Smooth muscle cell (in vitro differentiated cells): ENCODE measurements around the gene CCT7. TPM values are rescaled to one million over a fixed set of nuclear protein-coding genes. Genes with fewer than 3 reads are reported as not detected.
A peak's percentile ranks its signal among the peaks of the same experiment; 100 is the strongest.
"Not testable (repeated sequence)": the region's sequence is repeated elsewhere in the genome, so short reads cannot be mapped to it uniquely, and the experiment has no call there.

ENCODE experiments used
- DNase-seq: peaks from one replicate; lab custom pipeline; 2025; ENCODE audit not compliant: unreplicated experiment; lab: John Stamatoyannopoulos, UW
- H2AFZ ChIP-seq: fragments of 200-600 bp; sonication (generic); 2 replicates; pipeline ENCODE4 v1.6.0; 2016; ENCODE audit warnings: antibody characterized with exemption, low read depth, mild to moderate bottlenecking
- H3F3A ChIP-seq: fragments of 200-600 bp; sonication (generic); 2 replicates; pipeline ENCODE4 v1.6.0; 2017; ENCODE audit warnings: antibody characterized with exemption, low read depth
- H3K27ac ChIP-seq: fragments of 200-600 bp; sonication (generic); 2 replicates; pipeline ENCODE4 v1.5.1; 2016; ENCODE audit warnings: low read depth, mild to moderate bottlenecking
- H3K27me3 ChIP-seq: fragments of 200-600 bp; sonication (generic); 2 replicates; pipeline ENCODE4 v1.6.1; 2016; ENCODE audit warnings: low read depth, mild to moderate bottlenecking
- H3K36me3 ChIP-seq: fragments of 200-600 bp; sonication (generic); 2 replicates; pipeline ENCODE4 v1.5.1; 2016; ENCODE audit warnings: low read depth
- H3K4me1 ChIP-seq: fragments of 200-600 bp; sonication (generic); 2 replicates; pipeline ENCODE4 v1.5.1; 2016; ENCODE audit warnings: low read depth
- H3K4me2 ChIP-seq: fragments of 200-600 bp; sonication (generic); 2 replicates; pipeline ENCODE4 v1.6.0; 2016; ENCODE audit warnings: mild to moderate bottlenecking
- H3K4me3 ChIP-seq: fragments of 200-600 bp; sonication (generic); 2 replicates; pipeline ENCODE4 v1.5.1; 2016; ENCODE audit warnings: mild to moderate bottlenecking
- H3K79me2 ChIP-seq: fragments of 200-600 bp; sonication (generic); 2 replicates; pipeline ENCODE4 v1.6.0; 2016; ENCODE audit warnings: low read depth, mild to moderate bottlenecking
- H3K9ac ChIP-seq: fragments of 200-600 bp; sonication (generic); 2 replicates; pipeline ENCODE4 v1.6.0; 2016; ENCODE audit warnings: low read depth
- H3K9me3 ChIP-seq: fragments of 200-600 bp; sonication (generic); replicated peaks from 2 replicates; pipeline ENCODE4 v1.5.1; 2016; ENCODE audit warnings: low read depth
- H4K20me1 ChIP-seq: fragments of 200-600 bp; sonication (generic); 2 replicates; pipeline ENCODE4 v1.6.0; 2016; ENCODE audit warnings: low read depth
- WGBS: methylation state at CpG from one replicate; pipeline ENCODE4 v1.1.7; 2016; ENCODE audit warnings: low lambda C conversion rate; 5-methylcytosine and 5-hydroxymethylcytosine counted together
- polyA plus RNA-seq: library from polyadenylated mRNA; unstranded; fragments of >200 nt; fragmentation: Nextera tagmentation; extraction: Ambion mirVana; gene quantifications from 2 replicates; pipeline ENCODE4 v1.2.1, GENCODE V29; 2016
- total RNA-seq: library from RNA; depleted of rRNA; stranded (reverse); fragments of >200 nt; gene quantifications from 2 replicates; pipeline ENCODE4 v1.2.3, GENCODE V29; 2014
- TF ChIP-seq, protein P1 (sequence below): fragments of 200-600 bp; sonication (generic); IDR thresholded peaks from 2 replicates; pipeline ENCODE4 v1.5.1; 2017; ENCODE audit warnings: borderline replicate concordance, mild to moderate bottlenecking, antibody characterized with exemption; ENCODE audit not compliant: insufficient read depth, poor library complexity, severe bottlenecking

The CCT7 gene
- total RNA-seq (164 and 197 TPM in 2 replicates), polyA plus RNA-seq (212 and 225 TPM in 2 replicates)

DNA sequence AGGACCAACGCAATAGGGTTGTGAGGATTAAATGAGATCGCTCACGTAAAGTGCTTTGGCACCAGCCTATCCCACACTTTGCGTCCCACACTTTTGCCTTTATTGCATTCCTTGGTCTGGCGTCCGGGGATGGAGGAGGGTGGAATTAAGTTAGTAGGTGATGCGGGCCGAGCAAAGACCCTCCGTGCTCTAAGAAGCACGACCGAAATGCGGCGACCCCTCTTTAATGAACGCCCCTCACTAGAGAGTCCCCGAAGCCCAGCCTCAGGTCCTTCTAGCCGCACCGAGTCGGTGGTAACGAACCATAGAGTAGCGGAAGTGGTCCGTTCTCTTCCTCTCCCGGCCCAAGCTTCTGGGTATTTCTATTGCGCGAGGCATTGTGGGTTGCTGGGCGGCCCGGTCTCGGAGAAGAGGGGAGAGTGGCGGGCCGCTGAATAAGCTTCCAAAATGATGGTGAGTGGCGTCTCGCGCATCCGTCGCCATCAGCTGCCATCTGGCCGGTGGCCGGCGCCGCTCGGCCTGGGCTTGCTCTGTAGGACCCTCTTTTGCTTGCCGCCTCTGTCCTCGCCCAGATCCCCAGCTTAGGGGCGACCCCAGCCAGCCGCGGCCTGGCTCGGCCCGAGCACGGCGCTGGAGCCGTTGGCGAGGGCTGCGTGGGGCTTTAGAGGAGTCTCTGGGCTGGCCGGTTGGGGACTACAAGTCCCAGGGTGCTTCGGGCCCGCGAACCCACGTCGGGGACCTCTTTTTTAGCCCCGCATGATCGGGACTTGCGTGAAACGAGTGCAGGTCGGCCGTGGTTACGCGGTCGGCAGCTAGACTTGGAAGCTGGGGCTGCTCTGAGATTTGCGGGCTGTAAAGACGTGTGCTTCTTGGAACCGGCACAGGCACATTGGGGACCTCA, at the start of gene CCT7:
TSS of gene CCT7 (plus strand) at position 377 of the 901 bp plus-strand sequence. CDS start at position 448, 71 bp downstream.
- Histone ChIP-seq H3K27me3 (no peaks in the 10 kb centered on the region), H3K27ac (peak within 1 kb of the TSS; percentile 81), H3K4me2 (peak within 1 kb of the TSS; percentile 93), H3K79me2 (peaks cover 51% of the 10 kb centered on the region), H3K9me3 (no peaks in the 10 kb centered on the region), H3K36me3 (no peaks in the 10 kb centered on the region), H3K4me1 (peaks cover 14% of the 10 kb centered on the region), H3F3A (peaks cover 10% of the 10 kb centered on the region), H3K4me3 (peak within 1 kb of the TSS; percentile 96), H4K20me1 (peaks cover 47% of the 10 kb centered on the region), H3K9ac (peak within 1 kb of the TSS; percentile 88), H2AFZ (peak within 1 kb of the TSS; percentile 96)
- DNase-seq = peak; percentile 77
- under 1% methylated on average over 65 of the region's 69 CpGs for WGBS
- TF ChIP-seq, protein P1, sequence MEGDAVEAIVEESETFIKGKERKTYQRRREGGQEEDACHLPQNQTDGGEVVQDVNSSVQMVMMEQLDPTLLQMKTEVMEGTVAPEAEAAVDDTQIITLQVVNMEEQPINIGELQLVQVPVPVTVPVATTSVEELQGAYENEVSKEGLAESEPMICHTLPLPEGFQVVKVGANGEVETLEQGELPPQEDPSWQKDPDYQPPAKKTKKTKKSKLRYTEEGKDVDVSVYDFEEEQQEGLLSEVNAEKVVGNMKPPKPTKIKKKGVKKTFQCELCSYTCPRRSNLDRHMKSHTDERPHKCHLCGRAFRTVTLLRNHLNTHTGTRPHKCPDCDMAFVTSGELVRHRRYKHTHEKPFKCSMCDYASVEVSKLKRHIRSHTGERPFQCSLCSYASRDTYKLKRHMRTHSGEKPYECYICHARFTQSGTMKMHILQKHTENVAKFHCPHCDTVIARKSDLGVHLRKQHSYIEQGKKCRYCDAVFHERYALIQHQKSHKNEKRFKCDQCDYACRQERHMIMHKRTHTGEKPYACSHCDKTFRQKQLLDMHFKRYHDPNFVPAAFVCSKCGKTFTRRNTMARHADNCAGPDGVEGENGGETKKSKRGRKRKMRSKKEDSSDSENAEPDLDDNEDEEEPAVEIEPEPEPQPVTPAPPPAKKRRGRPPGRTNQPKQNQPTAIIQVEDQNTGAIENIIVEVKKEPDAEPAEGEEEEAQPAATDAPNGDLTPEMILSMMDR = no peak

DNA sequence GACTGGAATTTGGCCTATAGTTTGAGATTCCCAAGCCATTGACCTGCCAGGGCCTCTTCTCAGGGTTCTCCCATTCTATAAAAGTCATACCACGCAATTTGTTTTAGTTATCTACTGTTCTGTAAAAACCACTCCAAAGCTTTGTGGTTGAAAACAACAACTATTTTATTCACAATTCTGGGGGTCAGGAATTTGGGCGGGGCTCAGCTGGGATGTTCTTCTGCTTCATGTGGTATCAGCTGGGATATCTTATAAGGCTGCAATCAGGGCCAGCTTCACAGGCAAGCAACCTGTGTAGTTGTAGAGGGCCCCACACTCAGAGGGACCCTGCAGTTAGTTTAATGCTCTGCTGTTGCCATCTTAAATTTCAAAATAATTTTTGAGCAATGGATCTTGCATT, 48.1 kb upstream of the CCT7 start:
- Histone ChIP-seq H4K20me1 (no peaks in the 10 kb centered on the region), H3K4me1 (no peaks in the 10 kb centered on the region), H3K27me3 (peaks cover 42% of the 10 kb centered on the region), H3K9ac (no peak overlapping the region), H3K27ac (no peak overlapping the region), H3F3A (no peaks in the 10 kb centered on the region), H3K36me3 (no peaks in the 10 kb centered on the region), H3K4me3 (no peak overlapping the region), H3K79me2 (no peaks in the 10 kb centered on the region), H2AFZ (no peak overlapping the region), H3K4me2 (no peak overlapping the region), H3K9me3 (no peaks in the 10 kb centered on the region)
- WGBS = 81% methylated on average over 2 of the region's 2 CpGs
- no peak for DNase-seq
- TF ChIP-seq, protein P1 = no peak

DNA sequence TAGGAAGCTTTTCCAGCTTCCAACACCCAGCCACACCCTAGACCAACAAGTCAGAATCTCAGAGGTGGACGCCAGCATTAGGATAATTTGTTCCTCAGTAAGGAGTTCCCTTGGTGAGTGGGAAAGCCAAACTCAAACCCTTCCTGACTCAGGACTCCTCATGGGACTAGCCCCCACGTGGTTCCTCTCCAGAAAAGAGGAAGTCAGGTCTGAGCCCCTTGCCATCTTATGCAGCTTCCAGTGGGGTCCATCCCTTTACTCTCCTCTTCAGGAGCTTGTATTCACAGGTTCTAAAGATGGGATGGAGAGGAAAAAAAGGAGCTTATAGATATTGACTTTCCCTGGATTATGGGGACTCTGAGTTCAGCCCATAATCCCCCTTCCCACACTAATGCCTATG, 46.6 kb upstream of the CCT7 start:
- Histone ChIP-seq H3K4me1 (no peaks in the 10 kb centered on the region), H3K4me2 (no peak overlapping the region), H3K79me2 (no peaks in the 10 kb centered on the region), H3K4me3 (no peak overlapping the region), H3K9ac (no peak overlapping the region), H3F3A (no peaks in the 10 kb centered on the region), H2AFZ (no peak overlapping the region), H4K20me1 (no peaks in the 10 kb centered on the region), H3K36me3 (no peaks in the 10 kb centered on the region), H3K9me3 (no peaks in the 10 kb centered on the region), H3K27ac (no peak overlapping the region), H3K27me3 (peaks cover 50% of the 10 kb centered on the region)
- WGBS = 43% methylated on average over 2 of the region's 2 CpGs
- DNase-seq = no peak
- TF ChIP-seq, protein P1 = no peak

DNA sequence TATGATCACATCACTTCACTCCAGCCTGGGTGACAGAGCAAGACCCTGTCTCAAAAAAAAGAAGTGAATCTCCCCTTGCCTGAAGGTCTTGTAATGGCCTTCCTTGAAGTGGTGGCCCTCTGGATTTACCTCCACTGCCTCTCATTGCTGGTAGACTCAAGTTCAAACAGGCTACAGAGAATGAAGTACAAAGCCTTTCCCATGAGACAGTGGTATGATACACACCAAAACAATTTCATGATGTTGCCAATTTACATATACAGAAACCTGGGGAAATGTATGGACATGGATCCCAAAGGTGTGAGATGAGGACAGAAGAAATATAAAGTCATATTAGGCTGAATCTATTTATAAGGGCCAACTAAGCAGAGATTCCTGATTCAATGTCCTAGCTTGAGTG, 36.5 kb upstream of the CCT7 start:
- Histone ChIP-seq H2AFZ (no peak overlapping the region), H3F3A (no peaks in the 10 kb centered on the region), H4K20me1 (no peaks in the 10 kb centered on the region), H3K27ac (no peak overlapping the region), H3K27me3 (peaks cover 65% of the 10 kb centered on the region), H3K4me1 (no peaks in the 10 kb centered on the region), H3K4me2 (no peak overlapping the region), H3K4me3 (no peak overlapping the region), H3K79me2 (no peaks in the 10 kb centered on the region), H3K9me3 (no peaks in the 10 kb centered on the region), H3K36me3 (no peaks in the 10 kb centered on the region), H3K9ac (no peak overlapping the region)
- TF ChIP-seq, protein P1 = no peak
- DNase-seq = no peak

DNA sequence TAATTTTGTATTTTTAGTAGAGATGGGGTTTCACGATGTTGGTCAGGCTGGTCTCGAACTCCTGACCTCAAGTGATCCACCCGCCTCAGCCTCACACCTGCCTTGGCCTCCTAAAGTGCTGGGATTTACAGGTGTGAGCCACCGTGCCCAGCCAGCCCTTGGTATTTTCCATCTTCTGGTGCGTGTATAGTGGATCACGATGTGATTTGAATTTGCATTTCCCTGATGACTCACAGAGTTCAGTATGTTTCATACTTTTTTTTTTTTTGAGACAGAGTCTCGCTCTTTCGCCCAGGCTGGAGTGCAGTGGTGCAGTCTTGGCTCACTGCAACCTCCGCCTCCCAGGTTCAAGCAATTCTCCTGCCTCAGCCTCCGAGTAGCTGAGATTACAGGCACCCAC, 33.8 kb upstream of the CCT7 start:
- H3K79me2 ChIP-seq, H3K4me1 ChIP-seq, H3K4me2 ChIP-seq, H3K4me3 ChIP-seq, H3K36me3 ChIP-seq, H2AFZ ChIP-seq, H3K27ac ChIP-seq, H3K9me3 ChIP-seq, DNase-seq, H3K9ac ChIP-seq, H4K20me1 ChIP-seq, H3F3A ChIP-seq: not testable (repeated sequence)
- 80% methylated on average over 10 of the region's 10 CpGs for WGBS
- H3K27me3 ChIP-seq = peaks cover 88% of the 10 kb centered on the region
